Measurements from ENCODE around the gene CIBAR2.

Gene CIBAR2

GRCh38 chr16:85058909-85059308 lies 53.4 kb downstream of the CIBAR2 start:
- Histone ChIP-seq H3K9ac (ENCODE audit: low read length) (no peak overlapping the region), H3K14ac (ENCODE audit: low read length in 2 of 2) (no peak overlapping the region), H3K23ac (ENCODE audit: low read length in 2 of 2) (no peak overlapping the region), H2AK5ac (ENCODE audit: low read length, severe bottlenecking) (no peak overlapping the region), H3K9me3 (ENCODE audit: control insufficient read depth, low read length) (no peaks in the 10 kb centered on the region), H3K27me3 (ENCODE audit: control insufficient read depth in 1 of 2, insufficient read depth in 1 of 2, low read length in 2 of 2) (no peaks in the 10 kb centered on the region), H3K4ac (ENCODE audit: low read depth in 1 of 2, low read length in 2 of 2) (no peak overlapping the region), H2AFZ (ENCODE audit: low read depth, low read length) (no peak overlapping the region), H4K91ac (ENCODE audit: low read length) (no peak overlapping the region), H3K27ac (ENCODE audit: low read length, poor library complexity, severe bottlenecking) (no peak overlapping the region), H3K18ac (ENCODE audit: low read depth in 1 of 2, low read length in 2 of 2) (no peak overlapping the region), H2BK5ac (ENCODE audit: low read depth, low read length, poor library complexity, severe bottlenecking) (no peak overlapping the region), H2BK15ac (ENCODE audit: low read depth, poor library complexity, severe bottlenecking) (no peak overlapping the region), H3K4me2 (ENCODE audit: low read length, poor library complexity, severe bottlenecking) (no peak overlapping the region), H3K4me3 (ENCODE audit: insufficient read depth in 1 of 2, low read depth in 1 of 2, low read length in 2 of 2) (no peak overlapping the region), H4K8ac (ENCODE audit: low read length) (no peak overlapping the region), H3K4me1 (ENCODE audit: control insufficient read depth, insufficient read depth, low read depth, low read length) (peaks cover 9% of the 10 kb centered on the region), H3K36me3 (ENCODE audit: control insufficient read depth in 1 of 2, insufficient read depth in 2 of 2, low read depth in 1 of 2, low read length in 2 of 2) (peaks cover 0 to 3% of the 10 kb centered on the region in 2 experiments), H2BK12ac (ENCODE audit: low read length in 2 of 2) (no peak overlapping the region), H3K79me1 (replicated peaks; ENCODE audit: low read length, poor library complexity, severe bottlenecking) (peaks cover 2% of the 10 kb centered on the region), H2BK120ac (ENCODE audit: low read depth, low read length) (no peak overlapping the region)
- WGBS, result 100% methylated on average over 4 of the region's 4 CpGs
- DNase-seq, result no peak

GRCh38 chr16:85057948-85058347 lies 54.3 kb downstream of the CIBAR2 start:
- Histone ChIP-seq H3K9me3 (ENCODE audit: control insufficient read depth, low read length) (no peaks in the 10 kb centered on the region), H3K23ac (ENCODE audit: low read length in 2 of 2) (no peak overlapping the region), H3K79me1 (replicated peaks; ENCODE audit: low read length, poor library complexity, severe bottlenecking) (peaks cover 2% of the 10 kb centered on the region), H3K18ac (ENCODE audit: low read depth in 1 of 2, low read length in 2 of 2) (no peak overlapping the region), H3K27ac (ENCODE audit: low read length, poor library complexity, severe bottlenecking) (no peak overlapping the region), H4K91ac (ENCODE audit: low read length) (no peak overlapping the region), H4K8ac (ENCODE audit: low read length) (no peak overlapping the region), H3K9ac (ENCODE audit: low read length) (no peak overlapping the region), H2BK5ac (ENCODE audit: low read depth, low read length, poor library complexity, severe bottlenecking) (no peak overlapping the region), H3K36me3 (ENCODE audit: control insufficient read depth in 1 of 2, insufficient read depth in 2 of 2, low read depth in 1 of 2, low read length in 2 of 2) (peaks cover 0 to 3% of the 10 kb centered on the region in 2 experiments), H3K4ac (ENCODE audit: low read depth in 1 of 2, low read length in 2 of 2) (no peak overlapping the region), H2AK5ac (ENCODE audit: low read length, severe bottlenecking) (no peak overlapping the region), H3K4me3 (ENCODE audit: insufficient read depth in 1 of 2, low read depth in 1 of 2, low read length in 2 of 2) (no peak overlapping the region), H3K27me3 (ENCODE audit: control insufficient read depth in 1 of 2, insufficient read depth in 1 of 2, low read length in 2 of 2) (no peaks in the 10 kb centered on the region), H2BK12ac (ENCODE audit: low read length in 2 of 2) (no peak overlapping the region), H3K4me2 (ENCODE audit: low read length, poor library complexity, severe bottlenecking) (no peak overlapping the region), H2BK120ac (ENCODE audit: low read depth, low read length) (no peak overlapping the region), H2BK15ac (ENCODE audit: low read depth, poor library complexity, severe bottlenecking) (no peak overlapping the region), H3K4me1 (ENCODE audit: control insufficient read depth, insufficient read depth, low read depth, low read length) (peaks cover 8% of the 10 kb centered on the region), H2AFZ (ENCODE audit: low read depth, low read length) (no peak overlapping the region), H3K14ac (ENCODE audit: low read length in 2 of 2) (no peak overlapping the region)
- DNase-seq, result no peak
- 96% methylated on average over 7 of the region's 7 CpGs for WGBS

GRCh38 chr16:85057212-85057889 lies 54.9 kb downstream of the CIBAR2 start:
- Histone ChIP-seq H3K4me1 (ENCODE audit: control insufficient read depth, insufficient read depth, low read depth, low read length) (peaks cover 7% of the 10 kb centered on the region), H2AK5ac (ENCODE audit: low read length, severe bottlenecking) (no peak overlapping the region), H3K23ac (ENCODE audit: low read length in 2 of 2) (no peak overlapping the region), H3K9me3 (ENCODE audit: control insufficient read depth, low read length) (no peaks in the 10 kb centered on the region), H4K91ac (ENCODE audit: low read length) (no peak overlapping the region), H3K27ac (ENCODE audit: low read length, poor library complexity, severe bottlenecking) (no peak overlapping the region), H3K36me3 (ENCODE audit: control insufficient read depth in 1 of 2, insufficient read depth in 2 of 2, low read depth in 1 of 2, low read length in 2 of 2) (peaks cover 0 to 3% of the 10 kb centered on the region in 2 experiments), H3K4me2 (ENCODE audit: low read length, poor library complexity, severe bottlenecking) (no peak overlapping the region), H3K27me3 (ENCODE audit: control insufficient read depth in 1 of 2, insufficient read depth in 1 of 2, low read length in 2 of 2) (no peaks in the 10 kb centered on the region), H4K8ac (ENCODE audit: low read length) (no peak overlapping the region), H3K79me1 (replicated peaks; ENCODE audit: low read length, poor library complexity, severe bottlenecking) (peaks cover 2% of the 10 kb centered on the region), H3K4ac (ENCODE audit: low read depth in 1 of 2, low read length in 2 of 2) (no peak overlapping the region), H2AFZ (ENCODE audit: low read depth, low read length) (no peak overlapping the region), H3K4me3 (ENCODE audit: insufficient read depth in 1 of 2, low read depth in 1 of 2, low read length in 2 of 2) (no peak overlapping the region), H3K14ac (ENCODE audit: low read length in 2 of 2) (no peak overlapping the region), H2BK5ac (ENCODE audit: low read depth, low read length, poor library complexity, severe bottlenecking) (no peak overlapping the region), H2BK12ac (ENCODE audit: low read length in 2 of 2) (no peak overlapping the region), H3K9ac (ENCODE audit: low read length) (no peak overlapping the region), H2BK15ac (ENCODE audit: low read depth, poor library complexity, severe bottlenecking) (no peak overlapping the region), H3K18ac (ENCODE audit: low read depth in 1 of 2, low read length in 2 of 2) (no peak overlapping the region), H2BK120ac (ENCODE audit: low read depth, low read length) (no peak overlapping the region)
- 86% methylated on average over 7 of the region's 9 CpGs for WGBS
- DNase-seq, result no peak

- Histone ChIP-seq H4K8ac (ENCODE audit: low read length) (peak overlapping the region; percentile 43), H2BK120ac (ENCODE audit: low read depth, low read length) (peak overlapping the region; percentile 45), H2BK12ac (ENCODE audit: low read length in 2 of 2) (peak overlapping the region; percentile 3 to 20), H2BK5ac (ENCODE audit: low read depth, low read length, poor library complexity, severe bottlenecking) (no peak overlapping the region), H2BK15ac (ENCODE audit: low read depth, poor library complexity, severe bottlenecking) (peak overlapping the region; percentile 78), H3K79me1 (replicated peaks; ENCODE audit: low read length, poor library complexity, severe bottlenecking) (peaks cover 2% of the 10 kb centered on the region), H3K4me2 (ENCODE audit: low read length, poor library complexity, severe bottlenecking) (no peak overlapping the region), H3K14ac (ENCODE audit: low read length in 2 of 2) (peak overlapping the region in 1 of 2 experiments; percentile 5), H3K23ac (ENCODE audit: low read length in 2 of 2) (no peak overlapping the region), H2AK5ac (ENCODE audit: low read length, severe bottlenecking) (no peak overlapping the region), H3K27ac (ENCODE audit: low read length, poor library complexity, severe bottlenecking) (no peak overlapping the region), H3K4me3 (ENCODE audit: insufficient read depth in 1 of 2, low read depth in 1 of 2, low read length in 2 of 2) (peak overlapping the region in 1 of 2 experiments; percentile 71), H3K27me3 (ENCODE audit: control insufficient read depth in 1 of 2, insufficient read depth in 1 of 2, low read length in 2 of 2) (no peaks in the 10 kb centered on the region), H3K4ac (ENCODE audit: low read depth in 1 of 2, low read length in 2 of 2) (peak overlapping the region in 1 of 2 experiments; percentile 1), H3K9me3 (ENCODE audit: control insufficient read depth, low read length) (no peaks in the 10 kb centered on the region), H4K91ac (ENCODE audit: low read length) (peak overlapping the region; percentile 79), H3K4me1 (ENCODE audit: control insufficient read depth, insufficient read depth, low read depth, low read length) (peaks cover 7% of the 10 kb centered on the region), H3K9ac (ENCODE audit: low read length) (peak overlapping the region; percentile 82), H3K36me3 (ENCODE audit: control insufficient read depth in 1 of 2, insufficient read depth in 2 of 2, low read depth in 1 of 2, low read length in 2 of 2) (peaks cover 0 to 3% of the 10 kb centered on the region in 2 experiments), H2AFZ (ENCODE audit: low read depth, low read length) (no peak overlapping the region), H3K18ac (ENCODE audit: low read depth in 1 of 2, low read length in 2 of 2) (peak overlapping the region; percentile 11 to 47)
- peak; percentile 65 for DNase-seq
- WGBS, result 77% methylated on average over 16 of the region's 16 CpGs
Measured at GRCh38 chr16:85056211-85056748, 56.0 kb downstream of the CIBAR2 start.
